HG02588 (cell line): ENCODE measurements around the gene PAPSS1.
"Not testable (repeated sequence)": the region's sequence is repeated elsewhere in the genome, so short reads cannot be mapped to it uniquely, and the experiment has no call there.

Experiments
- ATAC-seq: cut with Tn5 transposase; IDR thresholded peaks from one replicate; pipeline ENCODE4 v1.9.1; 2021; ENCODE audit warnings: mild to moderate bottlenecking, moderate library complexity; ENCODE audit not compliant: unreplicated experiment

PAPSS1 gene

DNA sequence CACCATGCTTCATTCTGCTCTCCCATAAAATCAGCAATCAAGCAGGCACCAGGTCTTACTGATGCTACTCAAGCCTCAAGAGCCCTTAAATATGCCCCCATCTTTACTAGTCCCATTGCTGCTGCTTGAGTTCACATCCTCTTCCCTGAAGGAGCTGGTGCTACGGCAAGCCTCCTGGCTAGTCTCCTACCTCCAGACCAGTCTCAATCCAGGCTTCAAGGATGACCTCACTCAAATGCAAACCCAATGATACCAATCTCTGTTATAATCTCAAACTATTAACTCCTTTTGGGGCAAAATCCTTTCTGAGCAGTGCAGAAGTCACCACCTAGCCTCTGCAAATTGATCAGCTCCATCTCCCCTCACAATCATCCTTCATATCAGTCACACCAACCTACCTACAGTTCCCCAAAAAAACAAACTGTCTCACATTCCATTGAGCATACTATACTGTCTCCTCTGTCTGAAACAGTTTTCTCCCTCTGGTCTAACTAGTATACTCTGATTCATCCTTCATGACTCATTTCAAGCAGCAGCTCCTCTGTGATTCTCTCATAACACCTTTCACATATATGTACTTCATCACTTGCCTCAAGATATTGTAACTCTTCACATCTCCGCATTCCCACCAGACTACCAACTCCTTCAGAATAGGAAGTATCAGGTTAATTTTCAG is 30.0 kb downstream of the PAPSS1 start:
- ATAC-seq = no peak

DNA sequence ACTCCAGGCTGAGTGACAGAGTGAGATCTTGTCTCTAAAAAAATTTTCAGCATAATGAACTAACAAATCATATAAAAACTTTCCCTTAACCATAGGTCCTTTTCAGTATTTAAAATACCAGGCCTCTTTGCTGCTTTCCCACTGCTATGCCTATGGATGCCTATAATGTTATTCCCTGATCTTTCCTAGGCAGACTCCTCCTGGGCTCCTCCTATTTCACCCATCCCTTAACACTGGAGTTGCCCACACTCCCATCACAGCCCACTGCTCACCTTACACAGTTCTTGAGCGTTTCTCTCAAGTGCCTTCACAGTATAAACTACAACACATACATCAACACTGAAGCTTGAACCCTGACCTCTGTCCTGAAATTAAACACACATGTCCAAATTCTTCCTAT is 31.6 kb downstream of the PAPSS1 start:
- ATAC-seq = no peak

DNA sequence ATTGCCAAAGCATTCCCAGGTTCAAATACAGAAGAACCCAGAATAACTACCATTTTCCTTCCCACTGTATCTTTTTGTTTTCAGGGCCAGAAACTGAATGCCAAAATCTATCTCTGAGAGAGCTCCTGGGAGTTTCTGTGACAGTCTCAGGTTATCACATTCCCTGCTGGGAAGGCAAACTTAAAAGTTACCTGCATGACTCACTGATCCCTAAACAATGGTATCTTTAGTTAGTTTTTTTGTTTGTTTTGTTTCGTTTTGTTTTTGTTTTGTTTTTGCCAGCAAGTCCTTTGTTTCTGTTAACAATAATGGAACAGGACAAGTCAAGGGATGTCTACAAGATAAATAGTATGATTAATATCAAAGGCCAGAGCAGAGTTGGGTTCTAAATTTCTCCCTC is 34.3 kb downstream of the PAPSS1 start:
- no peak for ATAC-seq

DNA sequence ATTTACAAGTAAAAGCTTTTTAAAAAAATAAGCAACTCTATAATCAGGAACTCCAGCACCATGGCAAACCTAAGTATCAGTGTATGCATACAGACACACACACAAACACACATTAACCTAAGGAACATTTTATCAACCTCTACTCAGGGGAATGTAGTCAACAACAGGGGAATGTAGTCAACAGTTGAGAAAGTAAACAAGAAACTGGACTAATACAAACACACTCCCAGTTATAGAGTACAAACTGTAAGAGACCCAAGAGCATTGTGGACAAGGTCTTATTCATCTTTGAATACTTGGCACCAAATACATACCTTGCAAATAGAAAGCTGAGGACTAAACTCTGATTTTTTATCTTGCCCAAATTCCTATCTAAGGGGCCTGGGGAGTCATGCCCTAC is 36.2 kb downstream of the PAPSS1 start:
- no peak for ATAC-seq

DNA sequence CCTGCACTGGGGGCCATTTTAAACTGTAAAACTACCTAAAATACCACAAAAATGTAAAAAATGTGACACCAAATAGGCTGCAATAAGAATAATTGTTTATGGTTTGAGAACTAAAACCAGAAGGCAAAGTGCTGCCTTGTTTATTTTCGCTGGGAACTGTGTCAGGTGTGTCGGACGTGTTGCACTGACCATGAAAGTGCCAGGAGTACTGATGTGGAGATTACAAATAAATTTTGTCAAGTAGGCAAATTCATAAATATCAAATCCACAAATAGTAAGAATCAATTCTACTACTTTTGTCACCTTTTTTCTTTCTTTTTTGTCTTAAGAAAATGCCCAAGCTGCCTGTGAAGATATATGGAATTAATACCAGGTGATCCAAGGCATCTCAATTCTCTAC is 37.7 kb downstream of the PAPSS1 start:
- ATAC-seq = no peak

DNA sequence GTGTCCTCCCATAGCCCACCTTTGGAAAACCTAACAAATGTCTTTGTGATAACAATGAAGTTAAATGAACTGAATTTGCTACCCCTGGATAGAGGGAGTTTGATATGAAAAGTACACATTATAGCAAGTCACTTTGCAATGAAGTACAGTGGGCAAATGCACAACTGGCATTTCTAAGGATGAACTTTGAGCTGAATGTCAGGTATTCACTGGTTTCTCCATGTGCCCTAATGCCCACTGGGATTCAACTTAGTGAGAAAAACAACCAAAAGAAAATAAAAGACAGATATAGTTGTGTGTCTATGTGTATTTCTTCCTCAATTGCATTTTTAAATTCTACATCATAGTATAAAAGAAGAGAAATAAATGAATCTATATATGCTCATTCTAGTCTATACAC is 51.0 kb downstream of the PAPSS1 start:
- ATAC-seq = no peak

DNA sequence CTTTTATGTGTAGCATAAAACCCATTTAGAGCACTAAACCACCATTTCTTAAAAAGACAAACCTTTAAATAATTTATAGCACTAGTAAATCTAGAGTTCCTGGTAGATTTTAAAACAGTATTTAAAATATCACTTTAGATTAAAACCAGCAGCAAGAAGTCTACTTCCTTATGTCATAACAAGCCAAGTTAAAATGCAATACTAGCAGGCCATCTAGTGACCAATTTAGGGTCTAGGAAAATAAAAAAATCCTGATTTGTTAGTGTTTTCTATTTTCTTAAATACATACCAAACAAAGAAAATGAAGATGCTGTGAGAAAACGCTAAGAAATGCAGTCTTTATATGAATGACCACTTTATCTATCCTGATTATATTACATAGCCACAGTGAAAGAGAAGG is 53.9 kb downstream of the PAPSS1 start:
- no peak for ATAC-seq

DNA sequence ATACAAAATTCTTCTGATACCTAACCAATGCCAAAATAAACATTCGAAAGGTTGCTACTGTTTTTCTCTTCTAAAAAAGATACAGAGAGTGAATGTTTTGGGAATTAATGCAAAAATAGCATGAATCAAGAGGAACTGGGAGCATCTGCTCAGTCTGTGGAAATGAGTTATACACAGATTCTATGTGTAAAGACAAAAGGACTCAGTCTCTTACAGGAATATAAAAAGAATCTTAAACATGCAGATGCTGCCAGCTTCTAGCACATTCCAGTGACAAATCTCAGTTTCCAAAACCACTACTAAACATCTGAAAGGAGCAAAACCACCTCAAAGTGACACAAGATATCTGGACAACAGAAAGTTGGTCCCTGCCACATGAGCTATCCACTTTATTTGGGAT is 55.0 kb downstream of the PAPSS1 start:
- ATAC-seq = no peak

DNA sequence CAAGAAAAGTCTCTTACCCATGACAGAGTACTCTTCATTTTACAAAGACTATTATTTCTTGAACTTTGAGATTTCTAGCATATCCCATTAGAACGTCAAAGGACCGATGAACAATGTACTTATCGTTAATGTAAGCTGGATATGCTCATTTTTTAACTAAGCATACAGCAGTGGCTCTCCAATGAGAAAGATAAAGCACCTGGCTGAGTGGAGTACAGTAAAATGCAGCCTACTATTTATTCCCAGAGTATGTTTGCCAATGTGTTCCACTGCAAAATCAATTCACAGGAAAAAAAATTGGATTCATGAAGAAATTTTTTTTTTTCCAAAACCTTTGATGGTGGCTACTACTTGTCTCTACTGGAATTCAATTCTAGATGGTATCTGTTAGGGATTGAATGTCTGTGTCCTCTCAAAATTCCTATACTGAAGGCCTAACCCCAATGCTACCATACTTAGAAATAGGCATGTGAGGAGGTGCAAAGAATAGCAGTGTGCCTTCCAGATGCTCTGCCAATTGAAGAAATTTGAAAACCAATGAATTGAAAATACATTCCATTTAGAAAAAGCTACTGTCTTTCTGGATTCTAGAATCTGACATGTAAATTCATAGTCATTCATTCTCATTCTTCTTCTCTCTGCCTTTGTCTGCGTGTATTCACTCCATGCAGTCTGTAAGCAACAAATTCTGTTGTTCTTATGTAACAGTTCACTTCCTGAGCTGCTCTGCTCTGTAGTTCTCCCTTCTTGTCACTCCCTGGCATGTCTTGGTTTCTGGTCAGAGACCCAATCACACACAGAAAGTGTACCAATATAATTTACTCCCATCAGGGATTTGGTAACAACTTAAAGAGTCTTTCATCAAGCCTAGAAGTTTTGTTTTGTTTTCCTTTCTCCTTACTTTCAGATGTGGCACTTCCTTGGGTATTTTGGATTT is 61.4 kb downstream of the PAPSS1 start:
- no peak for ATAC-seq

DNA sequence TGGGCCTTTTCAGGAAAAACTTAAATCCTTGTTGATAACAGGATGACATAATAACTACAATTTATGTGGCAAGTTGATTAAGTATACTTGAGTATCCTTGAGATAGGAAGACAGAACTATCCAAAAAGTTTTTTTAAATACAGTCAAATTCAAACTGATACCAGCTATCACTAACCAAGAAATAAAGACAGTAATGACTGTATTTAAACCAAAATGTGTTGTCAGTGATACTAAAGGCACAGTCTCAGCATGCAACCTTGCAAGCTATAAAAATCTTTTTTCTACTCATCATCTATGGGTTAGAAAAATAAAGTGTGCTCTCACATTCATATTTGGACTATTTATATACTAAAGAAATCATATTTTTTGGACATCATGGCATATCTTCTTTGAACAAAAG is 64.7 kb downstream of the PAPSS1 start:
- ATAC-seq = no peak

DNA sequence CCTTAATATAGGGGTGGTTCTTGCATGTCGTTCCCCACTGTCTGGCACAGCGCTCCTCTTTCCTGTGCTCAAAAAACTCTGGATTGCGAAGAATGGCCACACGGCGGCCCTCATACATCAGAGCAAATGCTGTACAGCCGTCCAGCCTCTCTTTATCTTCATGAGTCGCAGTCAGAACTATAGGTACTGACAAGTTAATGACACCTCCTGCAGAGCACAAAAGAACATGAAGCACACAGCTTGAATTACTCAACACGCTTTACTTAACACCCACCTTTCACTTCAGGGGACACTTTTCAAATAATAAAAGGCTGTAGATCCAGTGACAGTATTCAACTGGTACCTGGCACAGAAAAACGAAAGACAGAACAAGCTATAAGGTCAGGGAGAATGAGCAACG is 65.3 kb downstream of the PAPSS1 start:
- no peak for ATAC-seq

DNA sequence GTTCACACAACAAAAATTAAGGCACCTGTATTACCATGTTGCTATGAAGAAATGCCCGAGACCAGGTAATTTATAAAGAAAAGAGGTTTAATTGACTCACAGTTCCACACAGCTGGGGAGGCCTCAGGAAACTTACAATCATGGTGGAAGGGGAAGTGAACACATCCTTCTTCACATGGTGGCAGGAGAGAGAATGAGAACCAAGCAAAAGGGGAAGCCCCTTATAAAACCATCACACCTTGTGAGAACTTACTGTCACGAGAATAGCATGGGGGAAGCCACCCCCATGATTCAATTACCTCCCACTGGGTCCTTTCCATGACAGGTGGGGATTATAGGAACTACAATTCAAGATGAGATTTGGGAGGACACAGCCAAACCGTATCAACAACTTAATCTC is 68.6 kb downstream of the PAPSS1 start:
- not testable (repeated sequence) for ATAC-seq

DNA sequence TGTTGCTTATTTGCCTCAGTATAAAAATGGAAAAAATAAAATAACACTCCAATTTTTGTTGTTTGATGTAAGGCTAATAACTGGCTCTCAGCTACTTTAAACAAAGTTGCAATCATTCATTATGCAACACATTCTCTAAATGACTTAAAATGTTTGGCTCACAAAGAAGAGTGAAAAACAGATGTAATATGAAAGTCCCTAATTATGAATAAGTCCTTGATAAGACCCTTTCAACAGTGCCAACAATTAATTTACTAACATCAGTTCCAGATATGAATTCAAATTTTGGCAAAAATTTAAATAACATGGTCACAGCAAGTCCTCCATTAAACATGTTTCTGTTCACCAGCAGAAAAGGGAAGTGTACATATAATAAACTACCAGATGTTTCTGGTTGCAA is 69.8 kb downstream of the PAPSS1 start:
- no peak for ATAC-seq

DNA sequence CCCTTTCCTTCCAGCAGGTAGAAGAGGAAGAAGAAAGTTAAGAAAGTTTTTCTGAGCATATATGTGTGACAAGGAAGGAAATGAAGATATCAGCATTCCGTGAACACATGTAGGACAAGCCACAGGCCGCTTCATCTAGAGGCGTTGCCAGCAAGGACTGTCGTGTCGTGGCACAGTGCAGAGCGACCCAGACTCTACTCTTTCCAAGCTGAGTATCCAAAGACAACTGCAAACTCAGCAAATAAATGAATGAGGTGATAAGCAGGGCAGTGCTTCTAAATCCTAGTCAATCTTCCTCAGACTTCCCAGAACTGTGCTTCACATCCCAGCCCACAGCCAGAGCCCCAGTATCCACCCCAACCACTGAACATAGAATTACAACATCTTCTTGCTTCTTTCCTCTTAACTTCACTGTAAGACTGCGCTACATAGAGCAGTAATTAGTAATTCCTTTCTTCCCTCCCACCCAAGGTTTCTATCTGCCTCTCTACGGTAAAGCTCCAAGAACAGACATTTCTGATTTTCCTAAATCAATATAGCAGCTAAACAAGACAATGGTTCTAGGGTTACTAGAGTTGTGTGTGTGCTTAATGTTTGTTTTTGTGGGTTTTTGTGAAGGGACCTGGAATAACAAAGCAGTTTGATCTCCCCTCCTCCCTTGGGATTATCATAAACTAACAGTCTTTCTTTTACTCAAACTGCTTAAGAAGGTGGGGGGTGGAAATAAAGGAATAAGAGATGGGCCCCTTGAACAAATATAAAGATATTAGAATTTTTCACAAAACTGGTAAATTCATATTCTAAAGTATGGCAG is 71.6 kb downstream of the PAPSS1 start:
- no peak for ATAC-seq

DNA sequence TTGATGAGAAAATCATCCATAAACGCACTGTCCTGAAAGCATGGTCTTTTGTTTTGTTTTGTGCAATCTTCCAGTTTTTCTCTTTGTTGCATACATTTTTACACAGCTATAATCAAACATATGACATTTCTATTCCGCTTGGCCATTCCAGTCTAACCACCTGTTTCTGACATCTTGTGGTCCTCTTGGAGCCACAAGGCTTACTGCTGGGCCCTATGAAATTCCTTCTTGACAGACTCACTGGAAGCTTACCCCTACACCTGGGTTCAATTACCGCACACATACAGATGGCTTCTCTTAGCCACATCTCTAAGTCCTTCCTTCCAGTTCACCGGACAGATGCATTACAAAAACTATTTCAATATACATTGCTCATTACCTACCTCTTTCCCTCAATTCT is 72.4 kb downstream of the PAPSS1 start:
- ATAC-seq = no peak

DNA sequence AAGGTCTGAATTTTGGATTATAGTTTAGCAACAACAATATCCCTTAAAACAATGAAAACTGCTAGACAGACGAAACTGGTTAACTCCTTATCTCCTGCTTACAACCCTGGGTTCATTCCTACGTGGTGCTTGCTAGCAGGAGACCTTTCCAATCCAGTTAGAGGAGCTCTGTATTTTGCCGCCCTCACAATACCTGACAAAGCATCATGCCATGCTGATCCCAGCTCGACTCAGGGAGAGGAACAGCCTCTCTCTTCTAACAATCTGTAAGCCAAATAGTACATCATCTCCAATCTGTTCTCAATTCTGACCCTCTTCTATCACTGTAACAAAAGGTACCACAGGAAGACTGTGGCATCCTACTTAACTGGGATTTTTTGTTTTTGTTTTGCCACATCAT is 74.4 kb downstream of the PAPSS1 start:
- no peak for ATAC-seq

DNA sequence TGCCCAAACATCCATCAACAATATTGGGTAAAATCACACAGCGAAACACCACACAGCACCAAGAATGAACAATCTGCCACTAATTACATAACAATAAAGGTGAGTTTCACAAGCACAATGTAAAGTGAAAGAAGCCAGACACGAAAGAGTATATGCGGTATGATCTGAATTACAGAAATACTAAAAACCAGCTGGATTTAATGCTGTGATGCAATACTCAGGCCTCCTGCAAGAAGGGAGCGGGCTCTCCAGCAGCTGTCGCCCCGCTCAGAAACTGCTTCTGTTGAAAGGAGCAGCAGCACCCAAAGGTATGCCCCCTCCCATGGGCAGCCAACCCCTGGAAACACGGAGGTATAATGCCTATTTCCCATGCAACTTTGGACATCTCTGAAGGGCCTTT is 77.0 kb downstream of the PAPSS1 start:
- no peak for ATAC-seq

DNA sequence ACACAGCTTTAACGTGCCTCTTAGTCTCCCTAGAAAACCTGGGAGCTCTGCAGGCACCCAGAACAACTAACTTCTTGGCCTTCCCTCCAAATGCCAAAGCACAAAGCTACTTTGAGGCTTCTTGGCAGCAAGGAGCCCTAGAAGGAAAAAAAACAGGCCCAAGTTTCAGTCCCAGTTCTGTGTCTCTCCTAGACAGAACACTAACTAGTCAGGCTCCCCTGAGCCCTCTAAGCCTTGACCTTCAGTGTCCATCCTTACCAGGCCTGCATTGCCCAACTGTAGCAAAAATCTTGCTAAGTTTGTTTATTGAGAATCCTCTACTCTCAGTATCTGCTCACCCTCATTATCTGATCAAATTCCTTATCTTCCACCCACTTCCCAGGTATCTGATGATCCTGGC is 79.2 kb downstream of the PAPSS1 start:
- ATAC-seq = no peak

DNA sequence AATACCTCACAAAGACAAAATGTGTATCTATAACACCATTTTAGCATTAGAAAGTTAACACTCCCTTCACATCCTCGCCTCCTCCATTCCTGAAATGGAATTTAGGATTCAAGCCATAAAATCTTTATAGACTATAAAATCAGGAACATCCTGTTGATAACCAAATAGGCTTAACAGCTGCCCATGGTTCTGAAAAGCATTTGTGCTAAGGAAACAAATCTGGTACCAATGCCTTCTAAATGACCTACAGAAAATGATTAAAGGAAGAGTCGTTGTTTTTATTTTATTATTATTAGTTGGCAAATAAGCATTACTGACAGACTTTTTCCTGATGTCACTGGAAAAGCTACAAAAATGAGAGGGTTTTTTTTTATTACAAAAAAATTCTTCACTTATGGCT is 79.8 kb downstream of the PAPSS1 start:
- no peak for ATAC-seq

DNA sequence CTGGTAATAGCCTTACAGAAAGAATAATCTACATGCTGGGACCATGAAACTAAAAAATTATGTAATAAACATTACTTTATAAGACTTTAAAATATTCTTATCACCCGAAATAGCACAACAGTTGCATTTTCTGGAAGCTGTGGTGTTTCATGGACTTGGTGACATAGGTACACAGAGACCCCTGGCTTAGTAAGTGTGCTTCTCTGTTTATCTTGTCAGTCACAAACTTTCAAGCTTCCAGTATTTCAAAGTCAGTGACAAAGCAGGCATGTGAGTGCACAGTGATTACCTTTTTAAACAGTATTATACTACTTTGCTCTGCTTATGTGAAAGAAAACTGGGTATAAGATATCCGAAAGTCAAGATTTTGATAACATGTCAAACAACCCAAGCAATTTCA is 84.3 kb downstream of the PAPSS1 start:
- no peak for ATAC-seq

DNA sequence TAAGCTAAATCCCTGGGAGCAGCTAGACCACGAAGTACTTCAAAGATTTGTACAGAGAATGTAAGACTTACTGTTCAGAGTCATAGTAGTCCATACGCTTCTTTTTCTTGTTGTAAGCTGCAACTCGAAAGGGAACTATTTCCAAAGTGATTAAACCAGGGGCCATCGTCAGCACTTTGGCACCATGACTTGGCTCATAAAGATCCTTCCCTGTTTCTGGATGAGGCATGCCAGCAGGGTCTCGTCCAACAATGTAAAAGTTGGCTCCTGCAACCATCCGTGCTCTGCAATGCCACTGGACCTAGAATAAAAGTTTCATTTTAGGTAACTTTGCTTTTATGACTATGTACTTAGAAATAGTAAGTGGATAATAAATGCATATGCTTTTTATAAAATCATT is 88.5 kb downstream of the PAPSS1 start:
- ATAC-seq = no peak
